Astrocyte (in vitro differentiated cells and primary cell): ENCODE measurements around the gene RAPGEF5.

Experiments used
- CTCF ChIP-seq: IDR thresholded peaks from 2 replicates; pipeline ENCODE4 v1.5.1; 2011; ENCODE audit warnings: low read depth, mild to moderate bottlenecking, inconsistent platforms, low read length, moderate library complexity; ENCODE audit not compliant: insufficient read depth
- EZH2 ChIP-seq: IDR thresholded peaks from 2 replicates; pipeline ENCODE4 v1.6.1; 2012; ENCODE audit warnings: mild to moderate bottlenecking, low read length, inconsistent platforms; ENCODE audit not compliant: insufficient read depth

- TF ChIP-seq CTCF = no peak
- TF ChIP-seq EZH2 = no peak
Measured at GRCh38 chr7:22147868-22148267, 209.1 kb downstream of the RAPGEF5 start.
